ENCODE results near the gene SLAMF9.
A peak's percentile ranks its signal among the peaks of the same experiment; 100 is the strongest.

SLAMF9 gene

GRCh38 chr1:159917533-159918351 is 36.3 kb downstream of the SLAMF9 start:
- no peak for TF ChIP-seq CTCF (IDR thresholded peaks at IDR 0.05)
- no peak for DNase-seq (ENCODE audit: low spot score)
- H3K27ac ChIP-seq: peak overlapping the region in 1 of 2 donors; percentile 34
- no peak overlapping the region for H3K4me3 ChIP-seq

GRCh38 chr1:159916242-159917051 is 37.6 kb downstream of the SLAMF9 start:
- H3K27ac ChIP-seq: peak overlapping the region; percentile 43 to 57
- no peak for TF ChIP-seq CTCF (IDR thresholded peaks at IDR 0.05)
- H3K4me3 ChIP-seq: no peak overlapping the region
- no peak for DNase-seq (ENCODE audit: low spot score)

- TF ChIP-seq CTCF (IDR thresholded peaks at IDR 0.05): no peak
- peak overlapping the region; percentile 43 to 57 for H3K27ac ChIP-seq
- DNase-seq (ENCODE audit: low spot score): no peak
Measured at GRCh38 chr1:159915571-159916241, 38.3 kb downstream of the SLAMF9 start.

GRCh38 chr1:159914252-159915018 is 39.6 kb downstream of the SLAMF9 start:
- no peak overlapping the region for H3K27ac ChIP-seq
- no peak overlapping the region for H3K4me3 ChIP-seq
- DNase-seq (ENCODE audit: low spot score): no peak
- TF ChIP-seq CTCF (IDR thresholded peaks at IDR 0.05): no peak

More at GRCh38 chr1:159915571-159916241, 38.3 kb downstream of the SLAMF9 start:
- no peak overlapping the region for H3K4me3 ChIP-seq

GRCh38 chr1:159913451-159914192 is 40.4 kb downstream of the SLAMF9 start:
- peak overlapping the region in 1 of 2 donors; percentile 26 for H3K27ac ChIP-seq
- no peak overlapping the region for H3K4me3 ChIP-seq
- no peak for TF ChIP-seq CTCF (IDR thresholded peaks at IDR 0.05)
- no peak for DNase-seq (ENCODE audit: low spot score)

Measured in coronary artery (tissue), 2 donors.